Mammary epithelial cell (primary cell): ENCODE data around the gene LAMA4.

Source experiments
- CTCF ChIP-seq, 2 donors: IDR thresholded peaks in 1 of 2; conservative IDR thresholded peaks in 1 of 2; 2 replicates each; pipeline ENCODE4 v1.5.1; 2011 to 2012; ENCODE audit warnings: inconsistent platforms in 2 of 2, low read length in 2 of 2, mild to moderate bottlenecking in 2 of 2, control low read depth in 1 of 2, low read depth in 1 of 2; ENCODE audit not compliant: insufficient read depth in 1 of 2; ENCODE audit errors: extremely low read depth in 1 of 2
- EZH2 ChIP-seq: IDR thresholded peaks from 2 replicates; pipeline ENCODE4 v1.6.1; 2012; ENCODE audit warnings: low read length, inconsistent platforms, borderline replicate concordance

- no peak for TF ChIP-seq EZH2
- TF ChIP-seq CTCF (conservative IDR thresholded peaks at IDR 0.05 in 1 of 2, IDR thresholded peaks at IDR 0.05 in 1 of 2; ENCODE audit: extremely low read depth in 1 of 2, insufficient read depth in 1 of 2, low read depth in 1 of 2, low read length in 2 of 2), result no peak
These were observed 188.9 kb downstream of the LAMA4 start for GRCh38 chr6:112065426-112065986.
